Fibroblast of villous mesenchyme (primary cell): ENCODE data around the gene C12orf76. TPM values are rescaled to one million over a fixed set of nuclear protein-coding genes. Genes with fewer than 3 reads are reported as not detected.
A peak's percentile ranks its signal among the peaks of the same experiment; 100 is the strongest.

ENCODE experiments used
- DNase-seq: peaks from one replicate; pipeline ENCODE4 v3.0.0-alpha.2; 2010; ENCODE audit warnings: low read depth
- H3K4me3 ChIP-seq: 2 replicates; pipeline ENCODE4 v1.5.1; 2011; ENCODE audit warnings: low read depth, mild to moderate bottlenecking, low read length
- CTCF ChIP-seq: IDR thresholded peaks from 2 replicates; pipeline ENCODE4 v1.5.1; 2012; ENCODE audit warnings: low read depth, mild to moderate bottlenecking, low read length; ENCODE audit not compliant: insufficient read depth
- total RNA-seq: library from RNA; depleted of rRNA; stranded (reverse); fragments of >200 nt; gene quantifications from 2 replicates; pipeline ENCODE4 v1.2.3, GENCODE V29; 2012

C12orf76 gene
- total RNA-seq, 1 donor = 9.5 TPM

GRCh38 chr12:110047297-110047940 lies 903 bp downstream of the C12orf76 start:
- TF ChIP-seq CTCF = no peak
- no peak for DNase-seq
- peak overlapping the region; percentile 89 for H3K4me3 ChIP-seq

- TF ChIP-seq CTCF = no peak
- peak; percentile 49 for DNase-seq
- no peak overlapping the region for H3K4me3 ChIP-seq
Measured at GRCh38 chr12:110046451-110047187, 1.7 kb downstream of the C12orf76 start.

- no peak for DNase-seq
- H3K4me3 ChIP-seq = no peak overlapping the region
- no peak for TF ChIP-seq CTCF
Measured at GRCh38 chr12:110042264-110042663, 6.1 kb downstream of the C12orf76 start.

- H3K4me3 ChIP-seq = no peak overlapping the region
- TF ChIP-seq CTCF = no peak
- peak; percentile 92 for DNase-seq
Measured at GRCh38 chr12:110039085-110039807, 9.1 kb downstream of the C12orf76 start.

- TF ChIP-seq CTCF = no peak
- H3K4me3 ChIP-seq = no peak overlapping the region
- no peak for DNase-seq
Measured at GRCh38 chr12:110038741-110039084, 9.6 kb downstream of the C12orf76 start.

GRCh38 chr12:110037315-110037714 lies 11.0 kb downstream of the C12orf76 start:
- TF ChIP-seq CTCF = no peak
- no peak for DNase-seq
- H3K4me3 ChIP-seq = no peak overlapping the region
